Hepatocyte (in vitro differentiated cells): ENCODE measurements around the gene SLC9A8. TPM values are rescaled to one million over a fixed set of nuclear protein-coding genes. Genes with fewer than 3 reads are reported as not detected.
A peak's percentile ranks its signal among the peaks of the same experiment; 100 is the strongest.

Source experiments
- DNase-seq: peaks from one replicate; pipeline ENCODE4 v3.0.0-alpha.2; 2016; ENCODE audit warnings: low spot score
- H2AFZ ChIP-seq: fragments of 200-600 bp; sonication (generic); 2 replicates; pipeline ENCODE4 v1.6.0; 2016; ENCODE audit warnings: antibody characterized with exemption, mild to moderate bottlenecking
- H3K27ac ChIP-seq: fragments of 200-600 bp; sonication (generic); 2 replicates; pipeline ENCODE4 v1.5.1; 2016; ENCODE audit warnings: mild to moderate bottlenecking
- H3K27me3 ChIP-seq: fragments of 200-600 bp; sonication (generic); 2 replicates; pipeline ENCODE4 v1.6.1; 2016
- H3K36me3 ChIP-seq: fragments of 200-600 bp; sonication (generic); replicated peaks from 2 replicates; pipeline ENCODE4 v1.5.1; 2016; ENCODE audit warnings: low read depth; ENCODE audit not compliant: insufficient read depth
- H3K4me1 ChIP-seq: fragments of 200-600 bp; sonication (generic); 2 replicates; pipeline ENCODE4 v1.5.1; 2016; ENCODE audit warnings: mild to moderate bottlenecking, moderate library complexity; ENCODE audit not compliant: insufficient read depth
- H3K4me2 ChIP-seq: fragments of 200-600 bp; sonication (generic); 2 replicates; pipeline ENCODE4 v1.6.0; 2016
- H3K4me3 ChIP-seq: fragments of 200-600 bp; sonication (generic); 2 replicates; pipeline ENCODE4 v1.5.1; 2016; ENCODE audit warnings: mild to moderate bottlenecking
- H3K79me2 ChIP-seq: fragments of 200-600 bp; sonication (generic); 2 replicates; pipeline ENCODE4 v1.6.0; 2017; ENCODE audit warnings: mild to moderate bottlenecking
- H3K9me2 ChIP-seq: fragments of 200-600 bp; sonication (generic); replicated peaks from 2 replicates; pipeline ENCODE4 v1.6.0; 2017; ENCODE audit warnings: mild to moderate bottlenecking; ENCODE audit not compliant: insufficient read depth
- H3K9me3 ChIP-seq: fragments of 200-600 bp; sonication (generic); 2 replicates; pipeline ENCODE4 v1.5.1; 2016; ENCODE audit warnings: low read depth, mild to moderate bottlenecking
- H4K20me1 ChIP-seq: fragments of 200-600 bp; sonication (generic); 2 replicates; pipeline ENCODE4 v1.6.0; 2016; ENCODE audit warnings: mild to moderate bottlenecking; ENCODE audit not compliant: insufficient read depth, poor library complexity, severe bottlenecking
- CTCF ChIP-seq: fragments of 200-600 bp; sonication (generic); IDR thresholded peaks from 2 replicates; pipeline ENCODE4 v1.5.1; 2016; ENCODE audit warnings: antibody characterized with exemption, mild to moderate bottlenecking; ENCODE audit not compliant: poor library complexity
- EZH2 ChIP-seq: fragments of 200-600 bp; sonication (generic); IDR thresholded peaks from 2 replicates; pipeline ENCODE4 v1.6.1; 2016; ENCODE audit warnings: antibody characterized with exemption, mild to moderate bottlenecking, borderline replicate concordance
- EZH2phosphoT487 ChIP-seq: fragments of 200-600 bp; sonication (generic); IDR thresholded peaks from one replicate; pipeline ENCODE4 v1.6.1; 2018; ENCODE audit warnings: antibody characterized with exemption, mild to moderate bottlenecking, low read depth, moderate library complexity; ENCODE audit not compliant: unreplicated experiment, severe bottlenecking
- WGBS: methylation state at CpG from one replicate; pipeline ENCODE4 v1.1.6; 2016; ENCODE audit warnings: low lambda C conversion rate; ENCODE audit errors: missing lambda C conversion rate; 5-methylcytosine and 5-hydroxymethylcytosine counted together
- polyA plus RNA-seq: library from polyadenylated mRNA; unstranded; fragments of >200 nt; fragmentation: Nextera tagmentation; extraction: Ambion mirVana; gene quantifications from 2 replicates; pipeline ENCODE4 v1.2.1, GENCODE V29; 2016
- total RNA-seq: library from RNA; depleted of rRNA; stranded (reverse); fragments of >200 nt; gene quantifications from 2 replicates; pipeline ENCODE4 v1.2.3, GENCODE V29; 2014

The SLC9A8 gene
- total and polyA plus RNA-seq, 2 experiments from 2014 or later: 4.9 to 6.7 TPM

- no peak overlapping the region for H3K27ac ChIP-seq
- no peaks in the 10 kb centered on the region for H3K9me3 ChIP-seq
- DNase-seq: no peak
- H3K27me3 ChIP-seq: no peaks in the 10 kb centered on the region
- H3K4me1 ChIP-seq: peaks cover 5% of the 10 kb centered on the region
- TF ChIP-seq EZH2phosphoT487 (no peak), CTCF (no peak), EZH2 (no peak)
- H4K20me1 ChIP-seq: no peaks in the 10 kb centered on the region
- no peak overlapping the region for H3K4me3 ChIP-seq
- no peaks in the 10 kb centered on the region for H3K9me2 ChIP-seq
- H3K79me2 ChIP-seq: peaks cover 34% of the 10 kb centered on the region
- H3K36me3 ChIP-seq: no peaks in the 10 kb centered on the region
- H2AFZ ChIP-seq: no peak overlapping the region
- 95% methylated on average over 15 of the region's 15 CpGs for WGBS
- no peak overlapping the region for H3K4me2 ChIP-seq
These were observed 94.1 kb downstream of the SLC9A8 start for GRCh38 chr20:49906615-49907154.

GRCh38 chr20:49907405-49908257, 95.0 kb downstream of the SLC9A8 start:
- Histone ChIP-seq H3K9me2 (no peaks in the 10 kb centered on the region), H4K20me1 (no peaks in the 10 kb centered on the region), H3K9me3 (no peaks in the 10 kb centered on the region), H3K27me3 (no peaks in the 10 kb centered on the region), H3K79me2 (peaks cover 44% of the 10 kb centered on the region), H2AFZ (no peak overlapping the region), H3K4me2 (no peak overlapping the region), H3K27ac (no peak overlapping the region), H3K4me3 (no peak overlapping the region), H3K36me3 (no peaks in the 10 kb centered on the region), H3K4me1 (peaks cover 5% of the 10 kb centered on the region)
- DNase-seq: no peak
- WGBS: 97% methylated on average over 19 of the region's 19 CpGs
- no peak for TF ChIP-seq EZH2

- peaks cover 5% of the 10 kb centered on the region for H3K4me1 ChIP-seq
- no peaks in the 10 kb centered on the region for H3K9me2 ChIP-seq
- H3K27ac ChIP-seq: no peak overlapping the region
- TF ChIP-seq CTCF: no peak
- no peak for TF ChIP-seq EZH2
- no peak for TF ChIP-seq EZH2phosphoT487
- no peaks in the 10 kb centered on the region for H3K9me3 ChIP-seq
- no peaks in the 10 kb centered on the region for H4K20me1 ChIP-seq
- H3K79me2 ChIP-seq: peaks cover 49% of the 10 kb centered on the region
- no peak overlapping the region for H3K4me3 ChIP-seq
- H3K4me2 ChIP-seq: no peak overlapping the region
- no peaks in the 10 kb centered on the region for H3K27me3 ChIP-seq
- no peaks in the 10 kb centered on the region for H3K36me3 ChIP-seq
- DNase-seq: no peak
- 94% methylated on average over 11 of the region's 11 CpGs for WGBS
- H2AFZ ChIP-seq: no peak overlapping the region
These were observed 95.6 kb downstream of the SLC9A8 start for GRCh38 chr20:49908258-49908565.

GRCh38 chr20:49909499-49910339, 97.1 kb downstream of the SLC9A8 start:
- TF ChIP-seq CTCF: peak; percentile 30
- no peak for TF ChIP-seq EZH2
- DNase-seq: peak; percentile 68
- no peaks in the 10 kb centered on the region for H3K9me2 ChIP-seq
- H3K27ac ChIP-seq: peak overlapping the region; percentile 85
- no peaks in the 10 kb centered on the region for H3K27me3 ChIP-seq
- H3K4me3 ChIP-seq: no peak overlapping the region
- peak overlapping the region; percentile 37 for H3K4me2 ChIP-seq
- peaks cover 64% of the 10 kb centered on the region for H3K79me2 ChIP-seq
- 75% methylated on average over 28 of the region's 28 CpGs for WGBS
- H3K4me1 ChIP-seq: peaks cover 16% of the 10 kb centered on the region
- no peaks in the 10 kb centered on the region for H3K9me3 ChIP-seq
- H3K36me3 ChIP-seq: no peaks in the 10 kb centered on the region
- H4K20me1 ChIP-seq: no peaks in the 10 kb centered on the region
- H2AFZ ChIP-seq: no peak overlapping the region
